Uterus (tissue), 2 donors: ENCODE results near the gene TOM1L1.

Experiments
- POLR2A ChIP-seq, 2 donors: fragments of 450-650 bp; IDR thresholded peaks; one replicate each; pipeline ENCODE4 v1.6.1; 2016; ENCODE audit warnings: antibody characterized with exemption in 2 of 2, mild to moderate bottlenecking in 1 of 2, moderate library complexity in 1 of 2
- TF ChIP-seq, protein P1 (sequence below), 4 experiments: fragments of 200-600 bp in 2 of 4; fragments of 450-650 bp in 2 of 4; sonication (generic) in 2 of 4; IDR thresholded peaks; one replicate each; pipeline ENCODE4 v1.5.1; 2016 to 2019; ENCODE audit warnings: antibody characterized with exemption in 4 of 4, mild to moderate bottlenecking in 2 of 4, moderate library complexity in 1 of 4

DNA sequence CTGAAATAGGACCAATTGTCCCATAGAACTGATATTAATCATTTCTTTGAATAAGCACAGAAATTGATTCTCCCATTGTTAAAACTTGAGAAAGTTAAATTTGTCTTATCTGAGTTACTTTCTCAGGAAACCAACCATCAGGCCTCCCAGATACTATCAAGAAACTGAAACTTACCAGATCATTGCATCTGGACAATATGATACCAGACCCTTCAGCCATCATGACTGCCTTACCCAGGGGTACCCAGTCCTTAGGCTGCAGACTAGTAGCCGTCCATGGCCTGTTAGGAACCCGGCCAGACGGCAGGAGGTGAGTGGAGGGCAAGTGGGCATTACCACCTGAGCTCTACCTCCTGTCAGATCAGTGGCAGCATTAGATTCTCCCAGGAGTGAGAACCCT, 75.7 kb downstream of the TOM1L1 start:
- TF ChIP-seq, protein P1, sequence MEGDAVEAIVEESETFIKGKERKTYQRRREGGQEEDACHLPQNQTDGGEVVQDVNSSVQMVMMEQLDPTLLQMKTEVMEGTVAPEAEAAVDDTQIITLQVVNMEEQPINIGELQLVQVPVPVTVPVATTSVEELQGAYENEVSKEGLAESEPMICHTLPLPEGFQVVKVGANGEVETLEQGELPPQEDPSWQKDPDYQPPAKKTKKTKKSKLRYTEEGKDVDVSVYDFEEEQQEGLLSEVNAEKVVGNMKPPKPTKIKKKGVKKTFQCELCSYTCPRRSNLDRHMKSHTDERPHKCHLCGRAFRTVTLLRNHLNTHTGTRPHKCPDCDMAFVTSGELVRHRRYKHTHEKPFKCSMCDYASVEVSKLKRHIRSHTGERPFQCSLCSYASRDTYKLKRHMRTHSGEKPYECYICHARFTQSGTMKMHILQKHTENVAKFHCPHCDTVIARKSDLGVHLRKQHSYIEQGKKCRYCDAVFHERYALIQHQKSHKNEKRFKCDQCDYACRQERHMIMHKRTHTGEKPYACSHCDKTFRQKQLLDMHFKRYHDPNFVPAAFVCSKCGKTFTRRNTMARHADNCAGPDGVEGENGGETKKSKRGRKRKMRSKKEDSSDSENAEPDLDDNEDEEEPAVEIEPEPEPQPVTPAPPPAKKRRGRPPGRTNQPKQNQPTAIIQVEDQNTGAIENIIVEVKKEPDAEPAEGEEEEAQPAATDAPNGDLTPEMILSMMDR (IDR thresholded peaks at IDR 0.05), result no peak
- no peak for TF ChIP-seq POLR2A (IDR thresholded peaks at IDR 0.05)
